GM12801 (cell line): Measurements from ENCODE around the gene LIPC.

Experiments
- TF ChIP-seq, protein P1 (sequence below): IDR thresholded peaks from one replicate; pipeline ENCODE4 v1.5.1; 2011; ENCODE audit warnings: control low read depth; ENCODE audit not compliant: insufficient read length; ENCODE audit errors: extremely low read depth

The LIPC gene

GRCh38 chr15:58506064-58506490 lies 74.3 kb downstream of the LIPC start:
- TF ChIP-seq, protein P1, sequence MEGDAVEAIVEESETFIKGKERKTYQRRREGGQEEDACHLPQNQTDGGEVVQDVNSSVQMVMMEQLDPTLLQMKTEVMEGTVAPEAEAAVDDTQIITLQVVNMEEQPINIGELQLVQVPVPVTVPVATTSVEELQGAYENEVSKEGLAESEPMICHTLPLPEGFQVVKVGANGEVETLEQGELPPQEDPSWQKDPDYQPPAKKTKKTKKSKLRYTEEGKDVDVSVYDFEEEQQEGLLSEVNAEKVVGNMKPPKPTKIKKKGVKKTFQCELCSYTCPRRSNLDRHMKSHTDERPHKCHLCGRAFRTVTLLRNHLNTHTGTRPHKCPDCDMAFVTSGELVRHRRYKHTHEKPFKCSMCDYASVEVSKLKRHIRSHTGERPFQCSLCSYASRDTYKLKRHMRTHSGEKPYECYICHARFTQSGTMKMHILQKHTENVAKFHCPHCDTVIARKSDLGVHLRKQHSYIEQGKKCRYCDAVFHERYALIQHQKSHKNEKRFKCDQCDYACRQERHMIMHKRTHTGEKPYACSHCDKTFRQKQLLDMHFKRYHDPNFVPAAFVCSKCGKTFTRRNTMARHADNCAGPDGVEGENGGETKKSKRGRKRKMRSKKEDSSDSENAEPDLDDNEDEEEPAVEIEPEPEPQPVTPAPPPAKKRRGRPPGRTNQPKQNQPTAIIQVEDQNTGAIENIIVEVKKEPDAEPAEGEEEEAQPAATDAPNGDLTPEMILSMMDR, result no peak

DNA sequence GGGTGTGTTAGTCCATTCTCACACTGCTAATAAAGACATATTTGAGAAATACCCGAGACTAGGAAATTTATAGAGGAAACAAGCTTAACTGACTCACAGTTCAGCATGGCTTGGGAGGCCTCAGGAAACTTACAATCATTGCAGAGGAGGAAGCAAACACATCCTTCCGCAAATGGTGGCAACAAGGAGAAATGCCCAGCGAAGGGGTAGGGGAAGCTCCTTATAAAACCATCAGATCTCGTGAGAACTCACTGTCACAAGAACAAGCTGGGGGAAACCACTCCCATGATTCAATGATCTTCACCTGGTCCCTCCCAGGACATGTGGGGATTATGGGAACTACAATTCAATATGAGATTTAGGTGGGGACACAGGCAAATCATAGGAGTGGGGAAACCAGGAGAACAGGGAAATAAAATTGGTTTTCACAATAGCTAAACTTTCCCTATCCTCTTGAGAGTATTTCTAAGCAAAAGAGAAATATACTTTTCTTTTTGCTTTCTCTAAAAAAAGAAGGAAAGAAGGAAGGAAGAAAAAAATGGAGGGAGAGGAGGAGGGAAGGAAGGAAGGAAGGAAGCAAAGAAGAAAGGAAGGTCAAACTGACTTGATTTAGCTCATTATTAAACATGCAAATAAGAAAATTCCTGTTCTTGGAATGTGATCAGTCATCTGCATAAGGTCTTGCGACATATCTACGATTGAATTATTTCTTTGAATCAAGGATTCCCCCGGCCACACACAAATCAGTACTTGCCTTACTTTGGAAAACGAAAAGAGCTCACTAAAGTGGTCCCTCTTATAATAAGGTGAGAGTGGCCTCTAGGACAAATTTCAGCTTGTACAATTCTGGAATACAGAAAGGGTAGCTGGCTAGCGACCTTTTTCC lies 75.2 kb downstream of the LIPC start:
- TF ChIP-seq, protein P1, result no peak

- TF ChIP-seq, protein P1, result no peak
Observed at GRCh38 chr15:58509556-58509955, 77.8 kb downstream of the LIPC start.

DNA sequence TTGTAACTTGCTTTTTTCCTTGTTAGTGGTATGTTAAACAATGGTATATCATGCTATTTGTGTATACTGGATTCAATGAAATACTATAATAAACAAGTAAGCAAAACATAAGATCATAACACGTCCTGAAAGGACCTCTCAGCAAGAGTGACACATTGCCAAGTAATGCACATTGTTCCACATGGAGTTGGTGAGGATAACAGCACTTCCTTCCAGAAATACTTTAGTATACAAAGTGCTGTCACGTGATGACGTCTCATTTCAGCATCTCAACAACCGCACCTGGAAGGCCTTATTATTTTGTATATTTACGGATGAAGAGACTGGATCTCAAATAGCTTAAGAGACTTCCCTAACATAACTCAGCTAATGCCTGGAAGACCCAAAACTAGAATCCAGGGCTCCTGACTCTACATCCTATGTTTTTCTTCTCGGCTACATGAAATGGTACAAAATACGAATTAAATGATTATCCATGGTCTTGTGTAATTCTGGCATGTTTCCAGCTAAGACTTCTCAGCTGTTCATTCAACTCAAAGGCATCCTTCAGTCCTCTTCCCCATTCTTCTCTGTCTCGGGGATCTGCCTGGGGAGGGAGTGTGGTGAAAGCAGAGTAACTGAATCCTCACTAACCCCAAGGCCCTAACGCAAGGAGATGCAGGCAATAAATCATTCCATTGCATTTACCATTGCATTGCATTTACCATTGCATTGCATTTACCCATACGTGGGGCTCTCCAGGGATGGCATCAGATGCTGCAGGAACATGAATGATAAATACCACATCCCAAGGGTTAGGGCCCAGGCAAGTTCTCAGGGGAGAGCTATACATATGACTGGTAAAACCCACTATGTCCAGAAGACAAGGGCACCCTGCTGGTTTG lies 79.2 kb downstream of the LIPC start:
- TF ChIP-seq, protein P1, result no peak

DNA sequence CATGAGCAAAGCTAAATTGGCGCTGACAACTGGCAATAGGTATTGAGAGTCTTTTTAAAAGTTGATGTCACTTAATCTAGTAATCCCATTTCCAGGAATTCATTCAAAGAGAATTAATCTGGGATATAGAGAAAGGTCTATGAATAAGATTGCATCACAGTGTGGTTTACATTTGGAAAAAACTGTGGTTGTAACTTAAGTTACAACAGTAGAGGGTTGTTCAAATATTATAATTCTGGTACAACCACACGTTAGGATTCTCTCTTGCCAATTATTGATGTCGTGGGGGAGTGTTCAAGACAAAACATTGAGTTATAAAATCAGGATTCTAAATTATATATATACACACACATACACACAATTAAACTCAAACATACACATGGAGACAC lies 79.8 kb downstream of the LIPC start:
- TF ChIP-seq, protein P1, result no peak

DNA sequence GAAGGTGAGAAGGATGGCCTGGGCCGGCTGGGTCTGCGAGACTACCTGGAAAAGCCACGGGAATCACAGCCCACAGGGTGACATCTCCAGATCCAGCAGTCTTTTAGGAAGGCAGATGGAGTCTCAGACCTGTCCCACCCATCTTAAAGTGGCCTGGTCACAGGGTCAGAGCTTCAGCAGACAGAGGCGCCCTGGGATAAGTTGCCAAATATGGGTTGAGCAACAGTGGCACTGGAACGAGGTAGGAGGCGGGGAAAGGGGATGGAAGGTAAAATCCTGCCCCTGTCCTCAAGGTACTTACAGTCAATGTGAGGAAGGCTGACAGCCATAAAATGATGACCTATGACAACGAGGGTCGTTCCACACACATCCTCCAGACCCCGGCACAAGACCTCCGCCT lies 80.7 kb downstream of the LIPC start:
- TF ChIP-seq, protein P1, result no peak

DNA sequence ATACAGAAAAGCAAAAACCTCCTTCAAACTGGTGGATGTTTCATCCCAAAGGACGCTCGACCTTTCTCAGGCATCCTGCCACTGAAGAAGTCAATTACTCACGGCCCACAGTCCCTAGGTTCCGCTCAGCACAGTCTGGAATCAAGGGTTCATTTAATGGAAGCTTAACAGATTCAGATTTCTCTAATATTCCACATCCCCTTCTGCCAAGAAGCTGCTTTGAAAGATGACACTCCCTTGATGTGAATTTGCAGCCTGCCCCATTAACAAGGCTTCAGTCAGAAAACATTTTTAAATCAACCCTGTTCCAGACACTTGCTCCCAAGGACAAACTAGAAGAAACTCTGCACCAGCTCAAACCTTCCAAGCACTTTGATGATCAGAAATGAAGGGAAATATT lies 81.2 kb downstream of the LIPC start:
- TF ChIP-seq, protein P1, result no peak
